Fibroblast of pulmonary artery (primary cell): ENCODE data around the gene HDDC3.

Experiments used
- DNase-seq: peaks from one replicate; pipeline ENCODE4 v3.0.0-alpha.2; 2010; ENCODE audit warnings: low read depth
- H3K4me3 ChIP-seq: replicated peaks from 2 replicates; pipeline ENCODE4 v1.5.1; 2011; ENCODE audit warnings: low read depth, mild to moderate bottlenecking, control low read depth, low read length, moderate library complexity
- CTCF ChIP-seq: IDR thresholded peaks from 2 replicates; pipeline ENCODE4 v1.5.1; 2011; ENCODE audit warnings: mild to moderate bottlenecking, control low read depth, low read length, inconsistent platforms; ENCODE audit errors: missing control alignments

The HDDC3 gene

DNA sequence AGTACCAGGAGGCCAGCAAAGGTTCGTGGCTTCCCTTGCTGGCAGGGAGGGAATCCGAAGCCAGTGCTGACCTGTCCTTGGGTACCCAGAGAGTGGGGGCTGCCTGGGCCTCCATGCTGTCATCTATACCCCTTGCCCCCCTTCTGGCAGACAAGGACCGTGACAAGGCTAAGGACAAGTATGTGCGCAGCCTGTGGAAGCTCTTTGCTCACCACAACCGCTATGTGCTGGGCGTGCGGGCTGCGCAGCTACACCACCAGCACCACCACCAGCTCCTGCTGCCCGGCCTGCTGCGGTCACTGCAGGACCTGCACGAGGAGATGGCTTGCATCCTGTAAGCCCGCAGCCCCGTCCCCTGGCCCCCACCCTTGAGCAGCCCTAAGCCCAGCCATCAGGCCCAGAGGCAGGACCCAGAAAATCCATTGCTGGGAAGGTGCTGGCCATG lies 45.3 kb downstream of the HDDC3 start:
- DNase-seq: no peak
- H3K4me3 ChIP-seq: no peak overlapping the region
- TF ChIP-seq CTCF: no peak

DNA sequence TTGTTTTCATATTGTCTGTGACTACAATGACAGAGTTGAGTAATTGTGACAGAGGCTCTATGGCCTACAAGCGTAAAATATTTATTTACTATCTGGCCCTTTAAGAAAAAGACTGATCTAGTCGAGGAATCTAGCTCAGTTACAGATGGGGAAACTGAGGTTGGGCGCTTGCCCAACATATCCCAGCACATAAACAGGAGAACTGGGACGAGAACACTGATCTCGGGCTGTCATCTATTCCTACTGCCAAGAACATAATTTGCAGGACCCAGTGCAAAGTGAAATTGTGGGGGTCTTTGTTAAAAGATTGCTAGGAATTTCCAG lies 46.1 kb downstream of the HDDC3 start:
- H3K4me3 ChIP-seq: no peak overlapping the region

GRCh38 chr15:90885432-90886290 lies 46.7 kb downstream of the HDDC3 start:
- H3K4me3 ChIP-seq: no peak overlapping the region
- TF ChIP-seq CTCF: peak; percentile 98
- DNase-seq: peak; percentile 70

More for the DNA sequence above, 46.1 kb downstream of the HDDC3 start:
- no peak for DNase-seq
- TF ChIP-seq CTCF: no peak

DNA sequence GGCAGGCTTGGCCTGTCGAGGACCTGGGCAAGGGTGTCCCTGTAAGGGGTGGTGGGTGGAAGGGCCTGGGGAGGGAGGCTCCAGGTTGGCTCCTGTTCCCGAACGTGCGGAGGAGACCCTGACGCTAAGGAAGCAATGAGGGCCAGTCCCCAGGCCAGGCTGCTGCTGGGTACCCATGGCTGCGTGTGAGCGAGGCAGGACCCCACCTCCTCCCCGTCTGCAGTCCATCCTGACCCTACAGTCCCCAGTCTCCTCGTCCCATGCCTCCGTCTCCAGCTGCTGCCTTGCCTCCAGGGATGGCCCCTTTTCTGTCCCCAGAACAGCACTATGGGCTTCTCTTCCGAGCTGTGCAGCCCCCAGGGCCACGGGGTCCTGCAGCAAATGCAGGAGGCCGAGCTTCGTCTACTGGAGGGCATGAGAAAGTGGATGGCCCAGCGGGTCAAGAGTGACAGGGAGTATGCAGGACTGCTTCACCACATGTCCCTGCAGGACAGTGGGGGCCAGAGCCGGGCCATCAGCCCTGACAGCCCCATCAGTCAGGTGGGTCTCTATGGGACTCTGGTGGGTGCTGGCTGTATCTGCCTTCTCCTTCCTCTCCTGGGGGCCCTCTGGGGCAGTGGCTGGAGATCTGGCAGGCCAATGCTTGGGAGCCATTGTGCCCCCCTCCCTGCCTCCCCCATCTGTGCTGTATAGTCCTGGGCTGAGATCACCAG lies 47.5 kb downstream of the HDDC3 start:
- no peak for TF ChIP-seq CTCF
- H3K4me3 ChIP-seq: peak overlapping the region; percentile 57
- DNase-seq: no peak

DNA sequence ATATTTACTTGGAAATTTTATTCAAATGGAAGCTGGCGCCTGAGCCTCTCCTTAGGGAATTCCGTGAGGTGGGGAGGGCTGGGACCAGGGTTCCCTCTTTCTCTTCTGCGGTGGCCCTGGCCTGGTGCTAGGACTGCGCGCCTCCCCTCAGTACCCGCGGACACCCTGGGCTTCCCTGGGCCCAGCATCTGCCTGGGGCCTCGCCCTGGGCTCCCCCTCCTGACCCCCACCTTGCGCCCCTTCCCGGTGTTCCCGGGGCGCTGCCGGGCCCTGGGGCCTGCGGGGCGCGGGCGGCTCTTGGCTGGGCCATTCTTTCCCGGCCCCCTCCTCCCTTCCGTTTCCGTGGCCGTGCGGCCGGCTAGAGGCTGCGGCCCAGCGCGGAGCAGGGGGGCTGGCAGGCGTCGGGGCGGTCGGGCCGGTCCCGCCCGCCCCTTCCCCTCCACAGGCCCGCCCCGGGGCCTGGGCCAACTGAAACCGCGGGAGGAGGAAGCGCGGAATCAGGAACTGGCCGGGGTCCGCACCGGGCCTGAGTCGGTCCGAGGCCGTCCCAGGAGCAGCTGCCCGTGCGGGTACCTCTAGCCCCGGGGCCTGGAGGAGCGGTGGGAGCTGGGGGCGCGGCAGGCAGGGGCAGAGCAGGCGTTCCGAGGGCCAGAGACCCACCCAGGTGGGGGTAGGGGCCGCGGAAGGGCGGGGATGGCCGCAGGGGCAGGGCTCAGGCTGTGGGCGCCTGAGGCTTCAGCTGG lies 48.2 kb downstream of the HDDC3 start, which contains the start of gene FES:
TSS of gene FES (plus strand) at position 529 of the 743 bp plus-strand sequence. CDS start 542 bp downstream, outside the sequence.
- DNase-seq: peak; percentile 50

More for the DNA sequence above, 48.2 kb downstream of the HDDC3 start, which contains the start of gene FES:
- peak within 1 kb of the TSS; percentile 57 for H3K4me3 ChIP-seq
- no peak for TF ChIP-seq CTCF
